ENCODE measurements around the gene MYO1G. TPM values are rescaled to one million over a fixed set of nuclear protein-coding genes. Genes with fewer than 3 reads are reported as not detected.

Gene MYO1G
- total and polyA plus RNA-seq, 2 donors from 2014 or later: 0.60 to 14.3 TPM

DNA sequence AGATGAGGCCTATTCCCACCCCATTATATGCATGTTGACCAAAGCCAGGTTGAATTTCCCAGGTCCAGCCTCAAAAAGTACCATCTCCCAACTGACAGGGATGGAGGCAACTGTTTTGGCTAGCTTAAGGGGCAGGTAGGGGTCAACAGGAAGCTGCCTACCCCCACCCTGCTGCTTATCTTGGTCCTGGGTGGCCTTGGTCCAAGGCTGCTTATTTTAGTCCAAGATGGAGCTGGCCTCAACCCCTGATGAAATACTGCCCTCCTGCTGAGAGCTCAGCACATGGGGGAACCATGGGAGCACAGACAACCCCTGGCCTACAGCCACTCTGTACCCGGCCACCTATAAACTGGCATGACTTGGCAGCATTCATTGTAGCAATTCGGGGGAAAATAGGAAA, 23.1 kb downstream of the MYO1G start:
- H3K27ac ChIP-seq (ENCODE audit: low read depth in 2 of 2, low read length in 2 of 2): no peak overlapping the region
- H3K4me3 ChIP-seq (ENCODE audit: low read length in 3 of 3): no peak overlapping the region
- intact Hi-C loops (cut with DNase I): no loop called here
- no peaks in the 10 kb centered on the region for H3K9me3 ChIP-seq (ENCODE audit: control insufficient read depth in 2 of 3, insufficient read depth in 1 of 3, low read length in 3 of 3)
- FAIRE-seq (no peak), DNase-seq (no peak)
- H3K36me3 ChIP-seq (ENCODE audit: control insufficient read depth in 2 of 3, insufficient read depth in 3 of 3, low read length in 3 of 3): no peaks in the 10 kb centered on the region
- H3K4me1 ChIP-seq (ENCODE audit: control insufficient read depth in 2 of 3, insufficient read depth in 2 of 3, low read depth in 1 of 3, low read length in 3 of 3): no peaks in the 10 kb centered on the region
- TF ChIP-seq, protein P1, sequence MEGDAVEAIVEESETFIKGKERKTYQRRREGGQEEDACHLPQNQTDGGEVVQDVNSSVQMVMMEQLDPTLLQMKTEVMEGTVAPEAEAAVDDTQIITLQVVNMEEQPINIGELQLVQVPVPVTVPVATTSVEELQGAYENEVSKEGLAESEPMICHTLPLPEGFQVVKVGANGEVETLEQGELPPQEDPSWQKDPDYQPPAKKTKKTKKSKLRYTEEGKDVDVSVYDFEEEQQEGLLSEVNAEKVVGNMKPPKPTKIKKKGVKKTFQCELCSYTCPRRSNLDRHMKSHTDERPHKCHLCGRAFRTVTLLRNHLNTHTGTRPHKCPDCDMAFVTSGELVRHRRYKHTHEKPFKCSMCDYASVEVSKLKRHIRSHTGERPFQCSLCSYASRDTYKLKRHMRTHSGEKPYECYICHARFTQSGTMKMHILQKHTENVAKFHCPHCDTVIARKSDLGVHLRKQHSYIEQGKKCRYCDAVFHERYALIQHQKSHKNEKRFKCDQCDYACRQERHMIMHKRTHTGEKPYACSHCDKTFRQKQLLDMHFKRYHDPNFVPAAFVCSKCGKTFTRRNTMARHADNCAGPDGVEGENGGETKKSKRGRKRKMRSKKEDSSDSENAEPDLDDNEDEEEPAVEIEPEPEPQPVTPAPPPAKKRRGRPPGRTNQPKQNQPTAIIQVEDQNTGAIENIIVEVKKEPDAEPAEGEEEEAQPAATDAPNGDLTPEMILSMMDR (IDR thresholded peaks at IDR 0.05; ENCODE audit: borderline replicate concordance, extremely low read depth, insufficient read depth): no peak
- no peaks in the 10 kb centered on the region for H3K27me3 ChIP-seq (ENCODE audit: control insufficient read depth, insufficient read depth, low read length)
- H3K9ac ChIP-seq (ENCODE audit: low read length in 3 of 3): no peak overlapping the region

DNA sequence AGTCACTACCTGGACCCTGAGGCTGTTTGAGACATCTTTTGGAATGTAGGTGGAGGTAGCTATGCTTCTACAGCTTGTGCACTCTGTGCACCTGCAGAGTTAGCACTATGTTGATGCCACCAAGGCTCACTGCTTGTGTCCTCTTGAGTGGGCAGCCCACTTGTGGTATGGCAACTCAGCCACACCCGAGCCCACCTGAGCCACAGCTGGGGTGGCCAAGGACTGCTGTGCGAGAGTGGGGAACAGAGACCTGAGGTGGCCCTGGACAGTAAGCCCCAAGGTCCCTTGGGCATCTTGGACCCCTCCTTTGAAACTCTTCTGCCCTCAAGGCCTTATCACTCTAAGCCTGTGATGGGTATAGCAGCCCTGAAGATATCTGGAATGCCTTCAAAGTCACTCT, 25.7 kb downstream of the MYO1G start:
- Histone ChIP-seq H3K27ac (ENCODE audit: low read depth in 2 of 2, low read length in 2 of 2) (no peak overlapping the region), H3K9me3 (ENCODE audit: control insufficient read depth in 2 of 3, insufficient read depth in 1 of 3, low read length in 3 of 3) (no peaks in the 10 kb centered on the region), H3K4me1 (ENCODE audit: control insufficient read depth in 2 of 3, insufficient read depth in 2 of 3, low read depth in 1 of 3, low read length in 3 of 3) (no peaks in the 10 kb centered on the region), H3K9ac (ENCODE audit: low read length in 3 of 3) (no peak overlapping the region), H3K27me3 (ENCODE audit: control insufficient read depth, insufficient read depth, low read length) (no peaks in the 10 kb centered on the region), H3K4me3 (ENCODE audit: low read length in 3 of 3) (no peak overlapping the region), H3K36me3 (ENCODE audit: control insufficient read depth in 2 of 3, insufficient read depth in 3 of 3, low read length in 3 of 3) (no peaks in the 10 kb centered on the region)
- DNase-seq (no peak), FAIRE-seq (no peak)
- TF ChIP-seq, protein P1 (IDR thresholded peaks at IDR 0.05; ENCODE audit: borderline replicate concordance, extremely low read depth, insufficient read depth): no peak
- intact Hi-C loops (cut with DNase I): no loop called here

DNA sequence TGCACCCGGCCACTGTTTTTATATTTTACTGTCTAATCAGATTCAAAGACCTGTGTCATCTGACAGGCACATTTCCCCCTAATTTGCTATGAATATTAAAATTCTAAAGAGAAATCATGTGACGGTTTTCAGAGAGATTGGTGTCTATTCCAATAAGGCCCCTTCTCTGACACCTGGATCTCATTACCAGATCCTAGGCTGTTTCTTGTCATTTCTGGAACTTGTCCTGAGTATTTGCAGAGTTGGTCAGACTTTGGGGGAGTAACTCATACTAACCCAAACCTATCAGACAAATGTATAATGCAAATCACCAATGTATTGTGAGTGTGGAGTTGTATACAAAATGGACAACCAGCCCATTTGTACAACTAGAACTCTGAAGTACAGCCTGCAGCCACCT, 29.5 kb downstream of the MYO1G start:
- no peak overlapping the region for H3K4me3 ChIP-seq (ENCODE audit: low read length in 3 of 3)
- intact Hi-C loops (cut with DNase I): no loop called here
- H3K27me3 ChIP-seq (ENCODE audit: control insufficient read depth, insufficient read depth, low read length): no peaks in the 10 kb centered on the region
- H3K9ac ChIP-seq (ENCODE audit: low read length in 3 of 3): no peak overlapping the region
- no peaks in the 10 kb centered on the region for H3K4me1 ChIP-seq (ENCODE audit: control insufficient read depth in 2 of 3, insufficient read depth in 2 of 3, low read depth in 1 of 3, low read length in 3 of 3)
- DNase-seq (no peak), FAIRE-seq (no peak)
- no peak overlapping the region for H3K27ac ChIP-seq (ENCODE audit: low read depth in 2 of 2, low read length in 2 of 2)
- H3K9me3 ChIP-seq (ENCODE audit: control insufficient read depth in 2 of 3, insufficient read depth in 1 of 3, low read length in 3 of 3): no peaks in the 10 kb centered on the region
- no peaks in the 10 kb centered on the region for H3K36me3 ChIP-seq (ENCODE audit: control insufficient read depth in 2 of 3, insufficient read depth in 3 of 3, low read length in 3 of 3)
- TF ChIP-seq, protein P1 (IDR thresholded peaks at IDR 0.05; ENCODE audit: borderline replicate concordance, extremely low read depth, insufficient read depth): no peak

DNA sequence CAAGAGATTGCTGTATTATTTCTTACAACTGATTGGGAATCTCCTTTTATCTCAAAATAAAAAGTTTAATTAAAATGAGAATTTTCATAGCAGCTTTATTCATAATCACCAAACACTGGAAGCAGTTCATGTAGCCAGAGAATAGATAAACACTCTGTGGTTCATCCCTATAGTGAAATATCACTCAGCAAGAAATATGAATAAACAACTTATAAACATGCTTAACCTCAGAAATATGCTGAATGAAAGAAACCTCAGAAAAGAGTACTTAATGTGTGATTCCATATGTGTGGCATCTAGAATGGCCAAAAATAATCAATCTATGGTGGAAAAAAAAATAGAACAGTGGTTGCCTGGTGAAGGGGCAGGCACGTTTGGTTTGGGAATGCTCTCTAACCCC, 33.3 kb downstream of the MYO1G start:
- H3K4me3 ChIP-seq (ENCODE audit: low read length in 3 of 3): no peak overlapping the region
- TF ChIP-seq, protein P1 (IDR thresholded peaks at IDR 0.05; ENCODE audit: borderline replicate concordance, extremely low read depth, insufficient read depth): no peak
- intact Hi-C loops (cut with DNase I): no loop called here
- no peaks in the 10 kb centered on the region for H3K9me3 ChIP-seq (ENCODE audit: control insufficient read depth in 2 of 3, insufficient read depth in 1 of 3, low read length in 3 of 3)
- DNase-seq: no peak
- H3K27ac ChIP-seq (ENCODE audit: low read depth in 2 of 2, low read length in 2 of 2): no peak overlapping the region
- no peaks in the 10 kb centered on the region for H3K4me1 ChIP-seq (ENCODE audit: control insufficient read depth in 2 of 3, insufficient read depth in 2 of 3, low read depth in 1 of 3, low read length in 3 of 3)
- no peaks in the 10 kb centered on the region for H3K36me3 ChIP-seq (ENCODE audit: control insufficient read depth in 2 of 3, insufficient read depth in 3 of 3, low read length in 3 of 3)
- FAIRE-seq: no peak
- no peaks in the 10 kb centered on the region for H3K27me3 ChIP-seq (ENCODE audit: control insufficient read depth, insufficient read depth, low read length)
- H3K9ac ChIP-seq (ENCODE audit: low read length in 3 of 3): no peak overlapping the region
